HG03175 (cell line): ENCODE measurements around the gene MMEL1.
A peak's percentile ranks its signal among the peaks of the same experiment; 100 is the strongest.

Experiments
- ATAC-seq: cut with Tn5 transposase; IDR thresholded peaks from one replicate; pipeline ENCODE4 v1.9.1; 2021; ENCODE audit warnings: mild to moderate bottlenecking, moderate library complexity; ENCODE audit not compliant: unreplicated experiment

MMEL1 gene

DNA sequence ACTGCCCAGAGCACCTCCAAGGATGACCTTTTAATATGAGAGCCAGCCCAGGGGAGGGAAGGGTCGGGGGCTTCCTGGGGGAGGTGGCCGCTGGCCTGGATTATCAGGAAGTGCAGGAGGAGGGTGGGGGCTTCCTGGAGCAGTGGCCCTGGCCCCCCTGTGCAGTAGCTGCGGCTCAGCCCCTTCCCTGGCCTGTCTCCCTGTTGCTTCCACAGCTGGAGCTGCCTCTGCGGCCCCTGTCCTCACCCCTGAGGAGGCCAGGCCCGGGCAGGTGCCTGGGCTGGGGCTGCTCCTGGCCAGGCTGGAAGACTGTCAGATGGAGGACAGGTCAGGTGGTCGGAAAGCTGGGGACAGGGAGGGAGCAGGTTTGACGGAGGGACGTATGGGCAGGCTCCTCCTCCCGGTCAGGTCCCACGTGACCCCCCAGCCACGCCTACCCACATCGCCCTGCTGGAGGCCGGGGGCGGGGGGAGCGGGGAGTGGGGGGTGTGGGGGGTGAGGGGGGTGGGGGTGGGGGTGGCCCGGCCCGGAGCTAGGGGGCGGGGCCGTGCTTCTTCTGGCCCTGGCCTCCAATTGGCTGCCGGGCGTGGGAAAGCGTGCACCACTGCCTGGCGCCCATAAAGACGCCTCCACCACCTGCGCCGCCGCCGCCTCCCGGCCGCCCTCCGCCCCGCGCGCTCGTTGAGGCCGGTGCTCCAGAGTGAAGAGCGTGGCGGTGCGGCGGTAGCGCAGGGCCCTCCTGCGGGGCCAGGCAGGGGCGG lies 86.9 kb downstream of the MMEL1 start:
- peak; percentile 38 for ATAC-seq

DNA sequence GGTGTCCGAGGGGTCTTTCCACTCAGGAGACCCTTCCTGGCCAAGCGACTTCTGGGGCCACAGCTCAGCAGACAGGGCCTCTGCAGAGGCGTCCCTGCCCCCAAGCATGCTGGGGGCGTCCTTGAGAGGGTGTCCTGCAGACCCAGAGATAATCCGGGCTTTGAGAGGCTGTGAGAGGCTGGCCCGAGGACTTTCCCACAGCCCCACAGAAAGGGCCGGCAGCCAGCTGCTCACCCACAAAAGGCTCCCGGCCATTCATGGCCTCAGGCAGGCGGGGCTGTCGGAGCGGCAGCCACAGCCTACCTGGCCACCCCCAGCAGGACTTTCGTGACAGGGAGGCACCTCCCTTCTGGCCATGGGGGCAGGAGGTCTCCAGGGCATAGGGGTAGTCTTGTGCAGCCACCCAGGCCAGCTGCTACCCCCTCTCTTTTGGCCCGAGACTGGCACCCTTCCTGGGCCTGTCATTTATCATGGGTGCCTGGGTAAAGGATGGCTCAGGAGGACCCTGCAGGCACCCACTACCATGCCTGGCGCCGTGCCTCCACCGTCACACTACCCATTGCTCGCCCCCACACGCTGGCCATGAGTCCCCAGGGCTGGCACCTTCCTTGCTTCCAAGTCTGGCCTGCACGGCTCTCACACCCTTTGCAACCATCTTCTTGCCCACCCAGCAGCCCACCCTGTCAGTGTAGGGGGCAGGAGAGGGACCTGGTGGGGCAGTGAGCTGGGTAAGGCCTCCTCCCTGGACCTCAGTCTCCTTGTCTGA lies 87.8 kb downstream of the MMEL1 start:
- ATAC-seq: no peak

DNA sequence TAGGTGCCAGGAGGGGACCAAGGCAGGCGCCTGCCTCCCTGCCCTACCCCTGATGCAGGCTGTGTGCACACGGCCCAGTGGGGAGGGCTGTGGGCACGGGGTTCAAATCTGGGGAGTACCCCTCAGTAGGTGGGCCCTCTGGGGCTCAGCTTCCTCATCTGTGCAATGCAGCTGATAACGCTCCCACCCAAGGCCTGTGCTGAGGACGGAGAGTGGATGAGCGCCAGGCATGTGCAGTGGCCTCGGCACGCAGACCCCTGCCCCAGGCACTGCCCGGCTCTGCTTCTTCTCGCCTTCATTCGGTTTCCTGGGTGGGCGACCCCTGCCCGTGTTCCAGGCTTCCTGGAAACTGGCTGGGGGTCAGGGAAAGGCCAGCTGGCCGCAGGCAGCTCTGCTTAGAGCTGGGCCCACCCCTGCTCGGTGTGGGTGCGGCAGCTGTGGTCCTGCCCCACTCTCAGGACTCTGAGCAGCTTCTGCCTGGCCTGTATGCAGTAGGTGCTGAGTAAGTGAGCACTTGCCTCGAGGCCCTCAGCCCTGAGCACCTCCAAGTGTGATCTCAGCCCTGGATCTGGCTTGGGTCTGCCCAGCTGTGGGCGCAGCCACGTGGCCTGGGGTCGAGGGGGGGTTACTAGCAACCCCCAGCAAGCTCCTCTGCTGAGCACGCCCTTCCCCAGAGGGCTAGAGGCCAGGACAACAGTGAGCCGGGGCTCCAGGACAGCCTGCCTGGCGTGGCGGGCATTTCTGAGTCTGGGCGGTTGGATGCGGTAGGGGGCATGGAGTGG lies 88.5 kb downstream of the MMEL1 start:
- no peak for ATAC-seq

DNA sequence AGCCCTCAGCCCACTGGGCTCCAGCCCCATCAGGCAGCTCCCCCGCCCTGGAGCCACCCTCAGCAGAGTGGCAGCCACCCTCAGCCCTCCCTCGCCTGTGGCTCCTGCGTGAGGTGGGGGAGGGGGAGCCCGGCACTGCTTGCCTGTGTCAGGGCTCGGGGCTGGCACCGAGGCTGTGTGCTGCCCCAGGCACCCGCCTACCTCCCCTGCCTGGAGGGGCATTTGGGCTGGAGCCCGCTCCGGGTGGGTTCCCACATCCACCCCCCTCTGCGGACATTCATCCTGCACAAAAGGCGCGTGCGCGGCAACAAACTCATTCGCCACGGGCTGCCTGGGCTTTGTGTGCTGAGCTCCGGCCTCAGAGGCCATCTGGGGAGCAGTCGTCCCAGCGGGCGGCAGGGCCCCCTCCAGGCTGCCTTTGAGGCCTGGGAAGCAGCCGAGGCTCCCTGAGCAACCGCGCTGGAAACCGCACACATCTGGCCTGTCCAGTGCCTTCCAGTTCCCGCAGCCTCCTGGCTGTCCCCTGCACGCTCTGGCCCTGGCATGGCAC lies 89.2 kb downstream of the MMEL1 start:
- ATAC-seq: no peak

DNA sequence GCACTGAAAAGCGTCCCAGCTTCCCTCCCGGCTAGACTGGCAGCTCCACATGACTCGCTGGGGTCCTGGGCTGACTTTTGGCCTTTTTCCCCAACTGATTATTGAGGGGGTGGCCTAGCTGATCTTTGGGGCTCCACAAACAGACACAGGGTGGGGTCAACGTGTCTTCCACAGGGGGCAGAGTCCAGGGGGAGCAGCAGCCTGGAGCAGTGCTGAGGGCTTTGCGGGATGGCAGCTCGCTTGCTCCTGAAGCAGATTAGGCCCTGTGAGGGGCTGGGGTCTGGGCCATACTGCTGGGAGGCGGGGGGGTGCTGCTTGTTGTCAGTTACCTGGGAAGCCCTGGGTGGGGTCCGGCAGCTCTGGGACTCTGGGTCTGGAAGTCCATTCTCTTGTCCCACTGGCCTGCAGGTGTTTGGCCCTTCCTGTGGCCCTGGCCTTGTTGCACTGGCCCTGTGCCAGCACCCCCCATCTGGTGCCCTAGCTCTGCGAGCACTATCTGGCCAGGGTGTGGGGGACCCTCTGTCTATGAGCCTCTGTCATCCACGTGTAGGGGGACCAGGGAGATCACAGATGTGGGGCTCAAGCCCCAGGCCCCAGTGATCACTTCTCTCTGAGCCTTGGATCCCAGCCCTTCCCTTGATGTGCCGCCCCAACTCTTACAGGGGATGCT lies 90.4 kb downstream of the MMEL1 start:
- ATAC-seq: no peak

GRCh38 chr1:2541619-2542245 lies 91.1 kb downstream of the MMEL1 start:
- ATAC-seq: no peak

DNA sequence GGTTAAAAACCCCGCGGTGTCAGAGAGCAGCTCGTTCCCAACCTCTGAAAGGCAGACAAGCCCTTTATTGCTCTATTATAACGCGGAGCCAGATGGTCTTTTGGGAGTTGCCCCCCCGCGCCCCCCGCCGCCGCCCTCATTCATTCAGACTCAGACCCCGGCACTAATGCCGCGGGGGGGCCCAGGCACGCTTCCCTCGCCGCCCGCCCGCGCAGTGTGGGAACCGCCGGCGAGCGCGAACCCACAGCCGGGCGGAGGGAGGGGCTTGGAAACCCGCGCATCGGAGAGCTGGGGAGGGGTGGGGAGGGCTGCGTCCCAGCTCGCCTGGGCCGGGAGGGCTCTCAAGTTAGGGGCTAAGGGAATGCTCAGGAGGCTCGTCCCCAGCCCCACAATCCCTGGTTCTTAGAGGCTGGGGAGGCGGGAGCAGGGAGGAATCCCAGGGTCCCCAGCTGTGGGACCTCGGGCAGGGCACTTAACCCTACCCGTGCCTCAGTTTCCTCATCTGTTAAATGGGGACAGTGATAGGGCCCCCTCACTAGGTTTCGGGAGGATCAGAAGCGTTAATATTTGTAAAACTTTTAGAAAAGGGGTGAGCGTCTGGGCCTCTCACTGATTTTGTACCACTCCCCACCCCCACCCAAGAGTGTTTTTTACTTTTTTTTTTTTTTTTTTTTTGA lies 91.9 kb downstream of the MMEL1 start:
- no peak for ATAC-seq
